ENCODE data around the gene SPRYD3.
"Not testable (repeated sequence)": the region's sequence is repeated elsewhere in the genome, so short reads cannot be mapped to it uniquely, and the experiment has no call there.

Gene SPRYD3

GRCh38 chr12:53079226-53080117, at the start of gene SPRYD3:
Gene SPRYD3 (minus strand): TSS chr12:53079390. CDS start chr12:53079333, 57 bp downstream.
- DNase-seq (ENCODE audit: low read depth in 2 of 2) = peak; percentile 93 to 95

- DNase-seq (ENCODE audit: low read depth in 2 of 2) = no peak
Measured at GRCh38 chr12:53127169-53127568, 48.0 kb upstream of the SPRYD3 start.

GRCh38 chr12:53124352-53124723, 45.1 kb upstream of the SPRYD3 start:
- no peak for DNase-seq (ENCODE audit: low read depth in 2 of 2)

- no peak for DNase-seq (ENCODE audit: low read depth in 2 of 2)
Measured at GRCh38 chr12:53123578-53124351, 44.6 kb upstream of the SPRYD3 start.

GRCh38 chr12:53122961-53123468, 43.8 kb upstream of the SPRYD3 start:
- DNase-seq (ENCODE audit: low read depth in 2 of 2) = no peak

- DNase-seq (ENCODE audit: low read depth in 2 of 2) = no peak
Measured at GRCh38 chr12:53120685-53121525, 41.7 kb upstream of the SPRYD3 start.

- no peak for DNase-seq (ENCODE audit: low read depth in 2 of 2)
Measured at GRCh38 chr12:53118751-53119300, 39.6 kb upstream of the SPRYD3 start.

- DNase-seq (ENCODE audit: low read depth in 2 of 2) = no peak
Measured at GRCh38 chr12:53115891-53116648, 36.9 kb upstream of the SPRYD3 start.

- no peak for DNase-seq (ENCODE audit: low read depth in 2 of 2)
Measured at GRCh38 chr12:53115112-53115890, 36.1 kb upstream of the SPRYD3 start.

GRCh38 chr12:53113951-53114350, 34.8 kb upstream of the SPRYD3 start:
- DNase-seq (ENCODE audit: low read depth in 2 of 2) = no peak

- no peak for DNase-seq (ENCODE audit: low read depth in 2 of 2)
Measured at GRCh38 chr12:53113136-53113705, 34.0 kb upstream of the SPRYD3 start.

- DNase-seq (ENCODE audit: low read depth in 2 of 2) = not testable (repeated sequence)
Measured at GRCh38 chr12:53112431-53112830, 33.2 kb upstream of the SPRYD3 start.

- DNase-seq (ENCODE audit: low read depth in 2 of 2) = no peak
Measured at GRCh38 chr12:53107122-53107521, 27.9 kb upstream of the SPRYD3 start.

- DNase-seq (ENCODE audit: low read depth in 2 of 2) = no peak
Measured at GRCh38 chr12:53105712-53106439, 26.7 kb upstream of the SPRYD3 start.

GRCh38 chr12:53105256-53105655, 26.1 kb upstream of the SPRYD3 start:
- no peak for DNase-seq (ENCODE audit: low read depth in 2 of 2)

- DNase-seq (ENCODE audit: low read depth in 2 of 2) = no peak
Measured at GRCh38 chr12:53103860-53104305, 24.7 kb upstream of the SPRYD3 start.

GRCh38 chr12:53102883-53103807, 24.0 kb upstream of the SPRYD3 start, which contains the start of gene SOAT2:
Gene SOAT2 (plus strand): TSS chr12:53103486. CDS start chr12:53103578, 92 bp downstream.
- no peak for DNase-seq (ENCODE audit: low read depth in 2 of 2)

Data from stimulated activated CD4-positive, alpha-beta T cell treated with anti-CD3 and anti-CD28 coated beads, Interleukin-12 subunit alpha, Interleukin-12 subunit beta, amount 100 ng/mL, for 24 hours (primary cell).